SK-N-SH (cell line): ENCODE results near the gene HMOX1. TPM values are rescaled to one million over a fixed set of nuclear protein-coding genes. Genes with fewer than 3 reads are reported as not detected.

ENCODE experiments used
- CTCF ChIA-PET: fragments of 300-600, 350-600 bp; formaldehyde crosslinking; extraction: SDS; loops from one replicate; lab custom pipeline; 2021; lab: Yijun Ruan, JAX
- POLR2A ChIA-PET: fragments of 350-600 bp; sonication (Branson Sonifier 250); formaldehyde crosslinking; extraction: SDS; loops from one replicate; lab custom pipeline; 2020; ENCODE audit warnings: antibody characterized with exemption, inconsistent platforms; lab: Yijun Ruan, JAX
- DNase-seq: peaks from one replicate; pipeline ENCODE4 v3.0.0; 2012
- H2AFZ ChIP-seq: fragments of 200-600 bp; sonication (generic); 2 replicates; pipeline ENCODE4 v1.8.1; 2016; ENCODE audit warnings: antibody characterized with exemption, mild to moderate bottlenecking, low read depth
- H3F3A ChIP-seq: fragments of 200-600 bp; sonication (generic); replicated peaks from 2 replicates; pipeline ENCODE3; 2016; ENCODE audit warnings: antibody characterized with exemption, mild to moderate bottlenecking; ENCODE audit not compliant: insufficient read depth
- H3K27ac ChIP-seq, 2 experiments: fragments of 200-500 bp in 1 of 2; fragments of 200-600 bp in 1 of 2; sonication (Bioruptor generic) in 1 of 2; sonication (generic), shearing (Covaris generic) in 1 of 2; 2 replicates each; pipeline versions ENCODE4 v1.5.1 to v1.6.1; 2014 to 2016; ENCODE audit warnings: low read depth in 2 of 2, inconsistent platforms in 1 of 2, low read length in 1 of 2, mild to moderate bottlenecking in 1 of 2, mixed read lengths in 1 of 2
- H3K27me3 ChIP-seq: fragments of 200-600 bp; sonication (generic), shearing (Covaris generic); 2 replicates; pipeline ENCODE4 v1.6.1; 2016; ENCODE audit warnings: mixed run types; ENCODE audit not compliant: insufficient read depth
- H3K36me3 ChIP-seq, 2 experiments: fragments of 200-500 bp in 1 of 2; fragments of 200-600 bp in 1 of 2; sonication (Bioruptor generic) in 1 of 2; sonication (generic) in 1 of 2; replicated peaks in 1 of 2; 2 replicates each; pipeline versions ENCODE3 to v1.5.1; 2014 to 2016; ENCODE audit warnings: low read length in 1 of 2, mild to moderate bottlenecking in 1 of 2; ENCODE audit not compliant: insufficient read depth in 2 of 2, control insufficient read depth in 1 of 2
- H3K4me1 ChIP-seq, 2 experiments: fragments of 200-500 bp in 1 of 2; fragments of 200-600 bp in 1 of 2; sonication (Bioruptor generic) in 1 of 2; sonication (generic), shearing (Covaris generic) in 1 of 2; 2 replicates each; pipeline versions ENCODE4 v1.5.1 to v1.6.1; 2014 to 2016; ENCODE audit warnings: low read depth in 1 of 2, low read length in 1 of 2, mixed run types in 1 of 2; ENCODE audit not compliant: insufficient read depth in 2 of 2, control insufficient read depth in 1 of 2
- H3K4me2 ChIP-seq: fragments of 200-600 bp; sonication (generic), shearing (Covaris generic); 2 replicates; pipeline ENCODE4 v1.6.1; 2017; ENCODE audit warnings: mixed run types
- H3K4me3 ChIP-seq, 2 experiments: fragments of 200-500 bp in 1 of 2; fragments of 200-600 bp in 1 of 2; sonication (Bioruptor generic) in 1 of 2; sonication (generic), shearing (Covaris generic) in 1 of 2; 2 replicates each; pipeline versions ENCODE4 v1.5.1 to v1.8.1; 2014 to 2016; ENCODE audit warnings: low read depth in 2 of 2, inconsistent platforms in 1 of 2, low read length in 1 of 2, mild to moderate bottlenecking in 1 of 2, mixed read lengths in 1 of 2, moderate library complexity in 1 of 2
- H3K79me2 ChIP-seq: fragments of 200-600 bp; sonication (generic); 2 replicates; pipeline ENCODE4 v1.8.1; 2017; ENCODE audit warnings: mild to moderate bottlenecking; ENCODE audit not compliant: insufficient read depth
- H3K9ac ChIP-seq: fragments of 200-600 bp; sonication (generic); 2 replicates; pipeline ENCODE4 v1.6.1; 2017; ENCODE audit warnings: mixed run types
- H3K9me2 ChIP-seq: fragments of 200-600 bp; sonication (generic); 2 replicates; pipeline ENCODE4 v1.6.1; 2017; ENCODE audit warnings: mixed run types
- H3K9me3 ChIP-seq: fragments of 200-600 bp; sonication (generic); 2 replicates; pipeline ENCODE4 v1.6.1; 2017; ENCODE audit warnings: mixed run types, mild to moderate bottlenecking, moderate library complexity
- H4K20me1 ChIP-seq: fragments of 200-600 bp; sonication (generic); 2 replicates; pipeline ENCODE4 v1.6.1; 2017; ENCODE audit warnings: mild to moderate bottlenecking, mixed run types; ENCODE audit not compliant: insufficient read depth
- CTCF ChIP-seq: fragments of 200-600 bp; sonication (generic); IDR thresholded peaks from 2 replicates; pipeline ENCODE4 v1.6.1; 2017; ENCODE audit warnings: antibody characterized with exemption, mild to moderate bottlenecking, moderate library complexity
- ELF1 ChIP-seq: IDR thresholded peaks from 2 replicates; pipeline ENCODE4 v1.4.0; 2012
- EP300 ChIP-seq, 2 experiments: IDR thresholded peaks; 2 replicates each; pipeline versions ENCODE4 v1.4.0 to v1.6.1; 2012; ENCODE audit warnings: borderline replicate concordance in 1 of 2, low read depth in 1 of 2, low read length in 1 of 2
- FOXJ3 ChIP-seq: sonication (generic); formaldehyde crosslinking; IDR thresholded peaks from 2 replicates; pipeline ENCODE4 v1.5.1; 2020; ENCODE audit warnings: mild to moderate bottlenecking, missing genetic modification reagents
- JUND ChIP-seq: IDR thresholded peaks from 2 replicates; pipeline ENCODE4 v1.4.0; 2012
- PBX3 ChIP-seq: IDR thresholded peaks from 2 replicates; pipeline ENCODE4; 2012
- POLR2AphosphoS5 ChIP-seq: IDR thresholded peaks from 2 replicates; pipeline ENCODE4 v1.6.1; 2012; ENCODE audit warnings: low read depth, low read length
- RAD21 ChIP-seq: IDR thresholded peaks from 2 replicates; pipeline ENCODE4 v1.6.1; 2012; ENCODE audit warnings: mild to moderate bottlenecking, low read length
- RCOR1 ChIP-seq: fragments of 150-350 bp; IDR thresholded peaks from 2 replicates; pipeline ENCODE4 v1.6.1; 2017; ENCODE audit warnings: antibody characterized with exemption, low read length
- RFX5 ChIP-seq: IDR thresholded peaks from 2 replicates; pipeline ENCODE4 v1.6.1; 2012; ENCODE audit warnings: mild to moderate bottlenecking, improper control_type of control experiment, low read length
- RXRA ChIP-seq: IDR thresholded peaks from 2 replicates; pipeline ENCODE4 v1.4.0; 2012; ENCODE audit warnings: low read depth, mild to moderate bottlenecking, borderline replicate concordance
- TAF1 ChIP-seq: IDR thresholded peaks from 2 replicates; pipeline ENCODE4 v1.6.1; 2012; ENCODE audit warnings: low read depth, mild to moderate bottlenecking, low read length, moderate library complexity, borderline replicate concordance
- TCF12 ChIP-seq: IDR thresholded peaks from 2 replicates; pipeline ENCODE4 v1.4.0; 2012
- TEAD4 ChIP-seq: IDR thresholded peaks from 2 replicates; pipeline ENCODE4 v1.4.0; 2012; ENCODE audit warnings: mild to moderate bottlenecking, borderline replicate concordance; ENCODE audit not compliant: insufficient read depth
- USF1 ChIP-seq: IDR thresholded peaks from 2 replicates; pipeline ENCODE4 v1.4.0; 2012; ENCODE audit warnings: low read depth, borderline replicate concordance
- YY1 ChIP-seq: IDR thresholded peaks from 2 replicates; pipeline ENCODE4 v1.4.0; 2012; ENCODE audit warnings: low read depth, mild to moderate bottlenecking
- WGBS: methylation state at CpG from one replicate; pipeline ENCODE4 v1.1.6; 2017; ENCODE audit warnings: low lambda C conversion rate; 5-methylcytosine and 5-hydroxymethylcytosine counted together
- polyA plus RNA-seq, 3 experiments: library from polyadenylated mRNA; depleted of rRNA; stranded (reverse); fragments of >200 nt; gene quantifications; 2 replicates each; pipeline ENCODE4 v1.2.3, GENCODE V29; 2012
- TF ChIP-seq, protein P1 (sequence below): fragments of 150-350 bp; IDR thresholded peaks from 2 replicates; pipeline ENCODE4 v1.6.1; 2017; ENCODE audit warnings: antibody characterized with exemption, low read length, low read depth, borderline replicate concordance

HMOX1 gene
- polyA plus RNA-seq, 1 of the 3 experiments (the other 2 are of a cell fraction) = 13.7 TPM

GRCh38 chr22:35425971-35426800 lies 45.3 kb downstream of the HMOX1 start:
- ChIA-PET POLR2A (no interaction called here), CTCF (interaction anchor here (3.8 to 7.6 kb wide), 2 partner anchors 156 to 157 kb away, joined by 11 to 161 read pairs; no protein-coding TSS in a partner anchor)
- Histone ChIP-seq H3K9ac (no peak overlapping the region), H3K4me1 (peaks cover 0 to 3% of the 10 kb centered on the region in 2 experiments; a peak in 1 of 4 replicates), H3K36me3 (peaks cover 0 to 24% of the 10 kb centered on the region in 2 experiments), H3K27me3 (no peaks in the 10 kb centered on the region), H2AFZ (no peak overlapping the region), H3K4me3 (no peak overlapping the region), H3K4me2 (no peak overlapping the region; the same call in 1 of the 2 replicates), H3K9me2 (no peaks in the 10 kb centered on the region), H3K27ac (peak overlapping the region in 1 of 2 experiments; percentile 3; a peak in 1 of 4 replicates), H3K9me3 (no peaks in the 10 kb centered on the region), H3F3A (no peaks in the 10 kb centered on the region), H3K79me2 (no peaks in the 10 kb centered on the region), H4K20me1 (no peaks in the 10 kb centered on the region)
- DNase-seq = no peak
- TF ChIP-seq RXRA (no peak), TCF12 (no peak), RCOR1 (no peak), POLR2AphosphoS5 (no peak), RAD21 (no peak), USF1 (no peak), JUND (no peak), RFX5 (no peak), FOXJ3 (no peak), TAF1 (no peak), ELF1 (no peak), YY1 (no peak), PBX3 (no peak), CTCF (no peak), TEAD4 (no peak), EP300 (IDR thresholded peaks at IDR 0.05; ENCODE audit: borderline replicate concordance in 1 of 2, low read depth in 1 of 2, low read length in 1 of 2) (no peak)
- TF ChIP-seq, protein P1, sequence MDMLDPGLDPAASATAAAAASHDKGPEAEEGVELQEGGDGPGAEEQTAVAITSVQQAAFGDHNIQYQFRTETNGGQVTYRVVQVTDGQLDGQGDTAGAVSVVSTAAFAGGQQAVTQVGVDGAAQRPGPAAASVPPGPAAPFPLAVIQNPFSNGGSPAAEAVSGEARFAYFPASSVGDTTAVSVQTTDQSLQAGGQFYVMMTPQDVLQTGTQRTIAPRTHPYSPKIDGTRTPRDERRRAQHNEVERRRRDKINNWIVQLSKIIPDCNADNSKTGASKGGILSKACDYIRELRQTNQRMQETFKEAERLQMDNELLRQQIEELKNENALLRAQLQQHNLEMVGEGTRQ = no peak
- 83% methylated on average over 8 of the region's 11 CpGs for WGBS
